Measurements from ENCODE around the gene THBS4.

The THBS4 gene

GRCh38 chr5:80048084-80048780 is 13.1 kb downstream of the THBS4 start:
- no peak for DNase-seq

GRCh38 chr5:80052464-80052863 is 17.3 kb downstream of the THBS4 start:
- DNase-seq = no peak

- DNase-seq = no peak
These were observed 19.5 kb downstream of the THBS4 start for GRCh38 chr5:80054682-80055081.

- no peak for DNase-seq
These were observed 20.5 kb downstream of the THBS4 start for GRCh38 chr5:80055491-80056170.

- no peak for DNase-seq
These were observed 22.0 kb downstream of the THBS4 start for GRCh38 chr5:80057099-80057498.

- DNase-seq = no peak
These were observed 22.8 kb downstream of the THBS4 start for GRCh38 chr5:80057921-80058320.

- DNase-seq = no peak
These were observed 24.3 kb downstream of the THBS4 start for GRCh38 chr5:80059354-80059980.

- no peak for DNase-seq
These were observed 25.8 kb downstream of the THBS4 start for GRCh38 chr5:80060966-80061365.

GRCh38 chr5:80061547-80061946 is 26.4 kb downstream of the THBS4 start:
- DNase-seq = no peak

- no peak for DNase-seq
These were observed 29.0 kb downstream of the THBS4 start for GRCh38 chr5:80064124-80064523.

- DNase-seq = no peak
These were observed 31.9 kb downstream of the THBS4 start for GRCh38 chr5:80067016-80067415.

- DNase-seq = no peak
These were observed 32.5 kb downstream of the THBS4 start for GRCh38 chr5:80067531-80068245.

GRCh38 chr5:80068246-80068636 is 33.1 kb downstream of the THBS4 start:
- no peak for DNase-seq

GRCh38 chr5:80068775-80069174 is 33.6 kb downstream of the THBS4 start:
- no peak for DNase-seq

- DNase-seq = no peak
These were observed 34.2 kb downstream of the THBS4 start for GRCh38 chr5:80069251-80069800.

- no peak for DNase-seq
These were observed 34.8 kb downstream of the THBS4 start for GRCh38 chr5:80069918-80070318.

- DNase-seq = no peak
These were observed 35.3 kb downstream of the THBS4 start for GRCh38 chr5:80070338-80071056.

GRCh38 chr5:80071510-80072021 is 36.4 kb downstream of the THBS4 start:
- DNase-seq = no peak

- DNase-seq = no peak
These were observed 37.2 kb downstream of the THBS4 start for GRCh38 chr5:80072103-80073073.

GRCh38 chr5:80076131-80077050 is 41.2 kb downstream of the THBS4 start:
- no peak for DNase-seq
